Stimulated activated CD4-positive, alpha-beta T cell treated with anti-CD3 and anti-CD28 coated beads, TNF-alpha, amount 100 ng/mL, for 48 hours (primary cell): Measurements from ENCODE around the gene ARF6.
"Not testable (repeated sequence)": the region's sequence is repeated elsewhere in the genome, so short reads cannot be mapped to it uniquely, and the experiment has no call there.

ENCODE experiments used
- DNase-seq, 3 donors: peaks; one replicate each; pipeline ENCODE4 v3.0.0-alpha.2; 2020; ENCODE audit warnings: low read depth in 3 of 3

Gene ARF6

GRCh38 chr14:49892636-49893308, at the start of gene ARF6:
Gene ARF6, plus strand, starts transcription at chr14:49893082. Its CDS starts 655 bp downstream, at chr14:49893737.
- DNase-seq: peak; percentile 94 to 95 (median 94)

GRCh38 chr14:49849213-49849847, 43.6 kb upstream of the ARF6 start:
- no peak for DNase-seq

- no peak for DNase-seq
These were observed 41.1 kb upstream of the ARF6 start for GRCh38 chr14:49851813-49852212.

- peak; percentile 48 to 83 (median 65) for DNase-seq
These were observed 40.4 kb upstream of the ARF6 start, which contains the start of gene NEMF for GRCh38 chr14:49852301-49853157. Gene NEMF, minus strand, starts transcription at chr14:49852788. Its CDS starts 35 bp downstream, at chr14:49852753.

DNA sequence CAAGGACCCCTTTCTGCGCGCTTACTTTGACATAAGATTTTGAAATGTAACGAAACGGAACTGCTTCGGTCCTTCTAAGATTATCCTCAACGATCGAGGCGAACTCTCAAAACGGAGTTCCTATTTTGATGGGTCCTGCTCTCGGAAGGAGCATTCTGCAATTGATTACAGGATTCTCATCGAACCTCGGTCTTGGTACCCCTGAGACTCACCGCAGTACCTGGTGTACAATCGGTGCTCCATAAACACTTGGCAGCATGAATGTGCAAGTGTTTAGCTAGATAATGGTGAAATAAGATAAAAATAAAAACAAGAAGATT, 39.8 kb upstream of the ARF6 start:
- no peak for DNase-seq

GRCh38 chr14:49853572-49854375, 39.1 kb upstream of the ARF6 start:
- DNase-seq: peak in 2 of 3 donors; percentile 55 to 60

GRCh38 chr14:49857427-49858003, 35.4 kb upstream of the ARF6 start:
- DNase-seq: no peak

- DNase-seq: no peak
These were observed 34.5 kb upstream of the ARF6 start for GRCh38 chr14:49858383-49858782.

- no peak for DNase-seq
These were observed 31.7 kb upstream of the ARF6 start for GRCh38 chr14:49860988-49861698.

DNA sequence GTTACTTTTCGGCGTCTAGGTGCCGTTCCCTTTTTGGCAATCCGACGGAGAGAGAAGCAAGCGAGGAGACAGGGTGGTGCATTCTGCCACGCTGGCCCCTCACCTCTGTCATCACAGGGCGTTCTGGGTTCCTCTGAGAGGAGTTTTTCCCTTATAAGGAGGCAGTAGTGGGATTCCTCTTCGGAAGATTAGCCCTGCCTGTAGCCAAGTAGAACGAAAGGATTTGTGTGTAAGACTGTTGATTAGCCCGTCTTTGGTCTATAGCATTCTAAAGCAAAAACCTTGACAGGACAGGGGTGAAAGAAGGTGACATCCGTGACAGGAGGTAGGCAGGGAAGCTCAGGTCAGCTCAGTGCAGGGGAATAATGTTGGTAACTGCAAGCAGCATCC, 31.2 kb upstream of the ARF6 start:
- peak in 1 of 3 donors; percentile 58 for DNase-seq

- DNase-seq: peak; percentile 75 to 79 (median 75)
These were observed 30.7 kb upstream of the ARF6 start for GRCh38 chr14:49862089-49862673.

DNA sequence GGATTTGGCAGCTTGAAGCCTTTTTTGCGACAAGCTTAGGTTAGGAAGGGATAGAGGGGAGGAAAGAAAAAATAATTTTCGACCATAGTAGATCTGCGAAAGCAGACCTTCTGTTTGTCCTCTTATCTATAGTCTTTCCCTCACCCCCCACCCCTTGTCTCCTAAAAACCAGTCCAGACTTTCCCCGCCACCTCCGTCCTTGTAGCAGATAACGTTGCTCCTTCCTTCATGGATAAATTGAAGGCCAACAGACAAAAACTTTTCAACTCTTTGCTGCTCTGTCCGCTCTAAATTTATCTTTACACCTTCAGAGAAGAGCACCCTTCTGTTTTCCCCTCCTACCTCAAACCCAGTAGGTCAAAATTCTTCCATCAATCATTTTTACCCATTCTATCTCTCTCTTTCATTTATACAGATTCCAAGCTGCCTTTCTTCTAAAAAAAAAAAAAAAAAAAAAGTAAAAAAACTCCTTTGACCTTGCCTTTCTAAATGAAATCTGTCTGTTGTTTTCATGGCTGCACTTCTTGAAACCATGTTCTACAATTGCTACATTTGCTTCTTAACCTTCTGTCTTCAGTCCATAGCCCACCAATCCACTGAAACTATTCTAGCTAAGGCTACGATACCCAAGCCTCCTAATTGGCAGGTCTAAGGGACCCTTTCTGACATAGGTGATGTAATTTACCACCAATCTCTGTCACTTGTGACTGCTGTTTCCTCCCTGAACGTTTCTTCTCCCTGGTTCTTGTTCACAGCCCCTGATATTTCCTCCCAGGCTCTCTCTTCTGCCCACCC, 29.2 kb upstream of the ARF6 start:
- DNase-seq: no peak

GRCh38 chr14:49865431-49865859, 27.4 kb upstream of the ARF6 start:
- peak; percentile 51 to 75 (median 74) for DNase-seq

DNA sequence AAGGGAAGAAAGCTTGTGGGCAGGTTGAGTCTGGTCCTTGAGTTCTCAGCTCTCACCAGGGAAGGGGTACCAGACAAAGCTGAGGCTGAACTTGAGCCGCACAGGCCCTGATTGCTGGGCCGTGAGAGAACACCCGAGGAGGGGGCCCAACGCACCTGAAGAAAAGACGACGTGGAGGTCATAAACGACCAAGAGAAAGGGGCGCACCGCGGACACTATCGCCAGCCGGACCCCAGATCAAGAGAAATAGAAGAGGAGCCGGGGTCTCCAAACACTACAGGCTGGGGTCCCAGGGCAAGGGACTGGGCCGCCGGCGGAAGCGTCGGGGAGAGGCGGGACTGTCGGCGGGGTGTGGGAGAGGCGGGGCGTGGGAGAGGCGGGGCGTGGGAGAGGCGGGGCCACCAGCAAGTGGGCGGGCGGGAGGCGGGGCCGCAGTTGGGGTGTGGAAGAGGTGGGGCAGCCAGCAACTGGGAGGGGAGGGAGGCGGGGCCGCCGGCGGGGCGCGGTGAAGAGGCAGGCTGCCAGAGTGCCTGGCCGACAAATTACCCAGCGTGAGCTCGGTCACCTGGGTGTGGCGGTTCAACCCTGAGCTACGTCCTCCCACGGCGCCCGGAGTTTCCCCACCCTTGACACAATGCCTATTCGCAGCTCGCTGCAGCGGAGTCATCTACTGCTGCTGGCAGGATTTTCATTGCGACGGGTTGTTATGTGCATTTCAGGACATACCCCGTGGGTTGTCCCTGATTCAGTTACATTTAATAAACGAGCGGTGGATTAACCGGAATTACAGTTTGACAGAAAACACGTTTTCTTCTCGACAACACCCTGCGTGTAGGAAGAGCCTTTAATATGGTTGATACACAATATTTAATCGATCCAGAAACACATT, 24.8 kb upstream of the ARF6 start:
- DNase-seq: peak; percentile 98 to 99 (median 98)

- DNase-seq: no peak
These were observed 24.2 kb upstream of the ARF6 start for GRCh38 chr14:49868720-49869114.

GRCh38 chr14:49870908-49871307, 22.0 kb upstream of the ARF6 start:
- no peak for DNase-seq

DNA sequence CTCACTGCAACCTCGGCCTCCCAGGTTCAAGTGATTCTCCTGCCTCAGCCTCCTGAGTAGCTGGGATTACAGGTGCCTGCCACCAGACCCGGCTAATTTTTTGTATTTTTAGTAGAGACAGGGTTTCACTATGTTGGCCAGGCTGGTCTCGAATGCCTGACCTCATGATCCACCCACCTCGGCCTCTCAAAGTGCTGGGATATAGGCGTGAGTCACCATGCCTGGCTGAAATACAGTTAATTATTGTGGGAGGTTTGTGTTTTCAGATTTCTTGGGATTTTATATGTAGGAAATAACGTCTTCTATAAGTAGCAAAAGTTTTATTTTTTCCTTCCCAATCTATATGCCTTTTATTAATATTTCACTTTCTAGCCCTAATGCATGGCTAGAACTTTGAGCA, 19.3 kb upstream of the ARF6 start:
- not testable (repeated sequence) for DNase-seq

GRCh38 chr14:49875640-49876198, 17.2 kb upstream of the ARF6 start:
- no peak for DNase-seq
